Mesothelial cell of epicardium (in vitro differentiated cells): ENCODE measurements around the gene CYP3A7. TPM values are rescaled to one million over a fixed set of nuclear protein-coding genes. Genes with fewer than 3 reads are reported as not detected.
"Not testable (repeated sequence)": the region's sequence is repeated elsewhere in the genome, so short reads cannot be mapped to it uniquely, and the experiment has no call there.

Experiments used
- DNase-seq, 2 experiments: peaks; one replicate each; pipeline ENCODE4 v3.0.0; 2021; ENCODE audit warnings: low spot score in 2 of 2; ENCODE audit not compliant: unreplicated experiment in 2 of 2
- H3K27ac Mint-ChIP-seq: 2 replicates; pipeline ENCODE4 v1.8.0; 2021; ENCODE audit warnings: mixed read lengths
- H3K27me3 Mint-ChIP-seq: 2 replicates; pipeline ENCODE4 v1.8.0; 2021; ENCODE audit warnings: low read depth, mixed read lengths
- H3K36me3 Mint-ChIP-seq: 2 replicates; pipeline ENCODE4 v1.8.0; 2021; ENCODE audit warnings: mixed read lengths
- H3K4me1 Mint-ChIP-seq: 2 replicates; pipeline ENCODE4 v1.8.0; 2021; ENCODE audit warnings: mixed read lengths
- H3K4me3 Mint-ChIP-seq: 2 replicates; pipeline ENCODE4 v1.8.0; 2021; ENCODE audit warnings: mild to moderate bottlenecking, moderate library complexity, mixed read lengths
- H3K9me3 Mint-ChIP-seq: 2 replicates; pipeline ENCODE4 v1.8.0; 2021; ENCODE audit warnings: mixed read lengths
- CTCF ChIP-seq: fragments of 200-600 bp; sonication (generic); IDR thresholded peaks from one replicate; pipeline ENCODE4 v1.5.0; 2021; ENCODE audit warnings: antibody characterized with exemption; ENCODE audit not compliant: unreplicated experiment
- total RNA-seq: library from RNA; stranded (reverse); gene quantifications from 3 replicates; pipeline ENCODE4 v1.2.1, GENCODE V29; 2021

Gene CYP3A7
- total RNA-seq, 1 donor from 2014 or later: not detected

- H3K27me3 Mint-ChIP-seq: no peaks in the 10 kb centered on the region
- H3K27ac Mint-ChIP-seq: no peak overlapping the region
- peaks cover 7% of the 10 kb centered on the region for H3K4me1 Mint-ChIP-seq
- no peaks in the 10 kb centered on the region for H3K9me3 Mint-ChIP-seq
- no peak for TF ChIP-seq CTCF
- no peak overlapping the region for H3K4me3 Mint-ChIP-seq
- H3K36me3 Mint-ChIP-seq: no peaks in the 10 kb centered on the region
- no peak for DNase-seq
These were observed 29.5 kb upstream of the CYP3A7 start for GRCh38 chr7:99764478-99764877.

- no peaks in the 10 kb centered on the region for H3K27me3 Mint-ChIP-seq
- peaks cover 12% of the 10 kb centered on the region for H3K4me1 Mint-ChIP-seq
- TF ChIP-seq CTCF: no peak
- DNase-seq: no peak
- H3K9me3 Mint-ChIP-seq: no peaks in the 10 kb centered on the region
- peak overlapping the region; percentile 48 for H3K27ac Mint-ChIP-seq
- H3K36me3 Mint-ChIP-seq: no peaks in the 10 kb centered on the region
- no peak overlapping the region for H3K4me3 Mint-ChIP-seq
These were observed 27.8 kb upstream of the CYP3A7 start for GRCh38 chr7:99762680-99763327.

GRCh38 chr7:99755085-99755484 lies 20.1 kb upstream of the CYP3A7 start:
- H3K27ac Mint-ChIP-seq: no peak overlapping the region
- DNase-seq: no peak
- H3K9me3 Mint-ChIP-seq: peaks cover 17% of the 10 kb centered on the region
- peaks cover 32% of the 10 kb centered on the region for H3K4me1 Mint-ChIP-seq
- no peaks in the 10 kb centered on the region for H3K27me3 Mint-ChIP-seq
- H3K4me3 Mint-ChIP-seq: no peak overlapping the region
- peaks cover 9% of the 10 kb centered on the region for H3K36me3 Mint-ChIP-seq
- no peak for TF ChIP-seq CTCF

GRCh38 chr7:99752356-99752755 lies 17.4 kb upstream of the CYP3A7 start:
- Mint-ChIP-seq H3K4me3 (no peak overlapping the region), H3K9me3 (peaks cover 17% of the 10 kb centered on the region), H3K27me3 (no peaks in the 10 kb centered on the region), H3K4me1 (peaks cover 44% of the 10 kb centered on the region), H3K27ac (peak overlapping the region; percentile 75), H3K36me3 (peaks cover 9% of the 10 kb centered on the region)
- TF ChIP-seq CTCF: no peak
- DNase-seq: no peak

DNA sequence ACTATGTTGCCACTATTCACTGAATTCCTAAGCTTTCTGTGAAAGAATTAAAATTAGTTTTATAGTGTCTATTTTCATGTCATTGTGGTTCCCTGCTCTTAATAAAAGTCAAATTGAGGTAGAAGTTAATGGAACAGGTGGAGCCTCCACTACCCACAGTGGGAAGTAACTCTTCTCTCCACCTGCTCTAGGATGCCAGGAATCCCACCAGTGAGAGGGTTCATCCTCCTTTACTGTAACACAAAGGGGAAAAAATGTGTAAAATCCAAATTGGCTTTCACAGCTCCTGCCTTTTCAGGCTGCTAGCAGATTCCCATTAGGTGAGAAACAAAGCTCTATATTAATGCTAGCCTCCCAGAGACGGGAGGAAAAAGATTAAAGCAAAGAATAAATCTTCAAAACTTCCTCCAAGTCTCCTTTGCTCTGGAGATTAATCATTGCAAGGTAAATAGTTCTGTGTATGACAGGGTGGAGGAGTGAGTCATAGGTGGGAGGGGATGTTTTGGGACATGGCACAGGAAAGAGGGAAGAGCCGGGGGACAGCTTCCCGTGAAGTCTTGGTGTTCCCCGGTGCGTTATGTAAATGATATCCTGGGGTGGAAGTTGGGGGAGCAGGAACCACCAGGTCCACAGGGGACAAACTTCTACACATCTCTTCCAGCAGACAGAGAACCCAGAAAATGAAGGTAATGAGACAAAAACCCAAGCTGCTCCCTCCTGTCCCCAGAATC lies 16.5 kb upstream of the CYP3A7 start:
- H3K27me3 Mint-ChIP-seq, DNase-seq, H3K36me3 Mint-ChIP-seq: not testable (repeated sequence)
- Mint-ChIP-seq H3K4me1 (peaks cover 44% of the 10 kb centered on the region), H3K4me3 (peak overlapping the region; percentile 22), H3K27ac (peak overlapping the region; percentile 75), H3K9me3 (peaks cover 17% of the 10 kb centered on the region)

GRCh38 chr7:99748846-99749579 lies 14.0 kb upstream of the CYP3A7 start:
- TF ChIP-seq CTCF: no peak
- Mint-ChIP-seq H3K36me3 (peaks cover 1% of the 10 kb centered on the region), H3K4me1 (peaks cover 44% of the 10 kb centered on the region), H3K27me3 (no peaks in the 10 kb centered on the region), H3K27ac (peak overlapping the region; percentile 33), H3K9me3 (peaks cover 14% of the 10 kb centered on the region), H3K4me3 (no peak overlapping the region)
- DNase-seq: no peak

DNA sequence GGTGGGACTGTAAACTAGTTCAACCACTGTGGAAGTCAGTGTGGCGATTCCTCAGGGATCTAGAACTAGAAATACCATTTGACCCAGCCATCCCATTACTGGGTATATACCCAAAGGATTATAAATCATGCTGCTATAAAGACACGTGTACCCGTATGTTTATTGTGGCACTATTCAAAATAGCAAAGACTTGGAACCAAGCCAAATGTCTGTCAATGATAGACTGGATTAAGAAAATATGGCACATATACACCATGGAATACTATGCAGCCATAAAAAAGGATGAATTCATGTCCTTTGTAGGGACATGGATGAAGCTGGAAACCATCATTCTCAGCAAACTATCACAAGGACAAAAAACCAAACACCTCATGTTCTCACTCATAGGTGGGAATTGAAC lies 11.9 kb upstream of the CYP3A7 start:
- not testable (repeated sequence) for H3K27me3 Mint-ChIP-seq, H3K27ac Mint-ChIP-seq, DNase-seq, H3K36me3 Mint-ChIP-seq, H3K4me3 Mint-ChIP-seq, H3K9me3 Mint-ChIP-seq
- peaks cover 33% of the 10 kb centered on the region for H3K4me1 Mint-ChIP-seq

- peaks cover 29% of the 10 kb centered on the region for H3K4me1 Mint-ChIP-seq
- not testable (repeated sequence) for H3K27me3 Mint-ChIP-seq, H3K36me3 Mint-ChIP-seq, H3K9me3 Mint-ChIP-seq, H3K27ac Mint-ChIP-seq, DNase-seq, H3K4me3 Mint-ChIP-seq
These were observed 10.4 kb upstream of the CYP3A7 start for GRCh38 chr7:99745395-99745794.
